ENCODE results near the gene FOSL2. TPM values are rescaled to one million over a fixed set of nuclear protein-coding genes. Genes with fewer than 3 reads are reported as not detected.

The FOSL2 gene
- total and polyA plus RNA-seq, 10 of the 15 experiments (the other 5 are each of a cell fraction or from before 2014, with no cell fraction given): 0.05 to 1.3 (median 0.34) TPM

DNA sequence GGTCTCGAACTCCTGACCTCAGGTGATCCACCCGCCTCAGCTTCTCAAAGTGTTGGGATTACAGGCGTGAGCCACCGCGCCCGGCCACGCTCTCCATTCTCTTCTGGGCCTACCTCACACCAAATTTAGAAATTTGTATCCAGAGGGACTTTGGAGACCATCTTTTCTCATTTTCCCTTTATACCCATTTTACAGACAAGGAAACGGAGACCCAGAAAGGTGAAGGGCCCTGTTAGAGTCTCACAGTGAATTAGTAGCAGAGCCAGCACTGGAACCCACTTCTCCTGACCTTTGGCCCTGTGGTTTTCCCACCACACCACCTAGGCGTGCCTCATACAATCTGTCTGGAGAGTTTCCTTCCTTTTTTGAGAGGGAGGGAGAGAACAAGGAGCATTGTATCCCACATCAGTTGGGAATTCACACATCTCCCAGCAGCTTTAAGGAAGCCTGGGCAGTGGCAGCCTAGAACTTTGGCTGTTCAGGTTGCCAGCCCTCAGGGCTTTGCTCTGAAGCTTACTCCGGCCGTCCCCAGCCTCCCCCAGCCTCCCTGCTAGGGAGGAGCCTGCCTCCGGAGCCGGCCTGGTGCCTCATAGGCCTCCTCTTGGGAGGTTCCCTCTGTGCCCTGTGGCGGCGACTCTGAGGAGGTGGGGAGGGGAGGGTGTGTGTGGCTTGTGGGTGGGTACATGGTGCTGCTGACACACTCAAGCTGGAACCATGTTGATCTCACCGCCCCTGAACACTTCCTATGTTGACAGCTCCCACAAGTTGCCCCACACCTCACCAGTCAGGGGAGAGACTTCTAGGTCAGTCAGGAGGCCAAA lies 13.8 kb downstream of the FOSL2 start:
- H3K36me3 ChIP-seq (ENCODE audit: control insufficient read depth in 2 of 2, insufficient read depth in 2 of 2, low read length in 1 of 2): no peaks in the 10 kb centered on the region
- ChIA-PET RAD21 (ENCODE audit: unreplicated experiment) (no interaction called here), CTCF (no interaction called here), POLR2A (no interaction called here), SMC1A (ENCODE audit: uncharacterized antibody, unreplicated experiment) (no interaction called here)
- in situ Hi-C loops (cut with MboI) (no loop called here), intact Hi-C loops (cut with micrococcal nuclease; ENCODE audit: unreplicated experiment) (no loop called here)
- no peaks in the 10 kb centered on the region for H4K20me1 ChIP-seq (ENCODE audit: control insufficient read depth, insufficient read depth)
- TF ChIP-seq HDAC2 (IDR thresholded peaks at IDR 0.05): no peak
- TF ChIP-seq LARP7 (IDR thresholded peaks at IDR 0.05): no peak
- TF ChIP-seq, protein P1, sequence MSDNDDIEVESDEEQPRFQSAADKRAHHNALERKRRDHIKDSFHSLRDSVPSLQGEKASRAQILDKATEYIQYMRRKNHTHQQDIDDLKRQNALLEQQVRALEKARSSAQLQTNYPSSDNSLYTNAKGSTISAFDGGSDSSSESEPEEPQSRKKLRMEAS (IDR thresholded peaks at IDR 0.05; ENCODE audit: low read depth, low read length): no peak
- TF ChIP-seq CHD1 (IDR thresholded peaks at IDR 0.05; ENCODE audit: low read depth, low read length): no peak
- no peak for TF ChIP-seq CBX3 (IDR thresholded peaks at IDR 0.05; ENCODE audit: borderline replicate concordance, low read depth)
- no peak for TF ChIP-seq ZBTB11 (CRISPR knock-in tag; IDR thresholded peaks at IDR 0.05)
- no peak for TF ChIP-seq CBX5 (IDR thresholded peaks at IDR 0.05; ENCODE audit: low read depth)
- no peak for TF ChIP-seq SREBF1 (IDR thresholded peaks at IDR 0.05; ENCODE audit: low read length)
- TF ChIP-seq IRF4 (IDR thresholded peaks at IDR 0.05; ENCODE audit: low read depth, low read length): no peak
- TF ChIP-seq SMAD5 (IDR thresholded peaks at IDR 0.05; ENCODE audit: low read depth): no peak
- TF ChIP-seq PRDM15 (CRISPR knock-in tag; IDR thresholded peaks at IDR 0.05): no peak
- no peak for TF ChIP-seq EGR1 (IDR thresholded peaks at IDR 0.05; ENCODE audit: borderline replicate concordance in 1 of 2, low read depth in 2 of 2, low read length in 2 of 2)
- TF ChIP-seq EED (IDR thresholded peaks at IDR 0.05; ENCODE audit: low read depth): no peak
- TF ChIP-seq POLR2AphosphoS2 (IDR thresholded peaks at IDR 0.05; ENCODE audit: low read depth, low read length): no peak
- no peak for TF ChIP-seq SUPT20H (IDR thresholded peaks at IDR 0.05; ENCODE audit: borderline replicate concordance, control insufficient read depth, low read depth, low read length)
- H3K4me1 ChIP-seq (ENCODE audit: control insufficient read depth, insufficient read depth, low read length): no peaks in the 10 kb centered on the region
- H3K4me3 ChIP-seq: no peak overlapping the region
- H3K27me3 ChIP-seq (replicated peaks in 1 of 2; ENCODE audit: control insufficient read depth in 2 of 2, insufficient read depth in 2 of 2, low read length in 1 of 2): no peaks in the 10 kb centered on the region
- BruUV-seq (replicated peaks): no TSS peak
- H3K79me2 ChIP-seq (ENCODE audit: control insufficient read depth, insufficient read depth, low read length): no peaks in the 10 kb centered on the region
- H3K27ac ChIP-seq (ENCODE audit: control insufficient read depth, insufficient read depth): no peak overlapping the region
- no peaks in the 10 kb centered on the region for H3K9me3 ChIP-seq (replicated peaks; ENCODE audit: control insufficient read depth, insufficient read depth, low read length)
- DNase-seq (ENCODE audit: low read depth, low spot score) (no peak), FAIRE-seq (no peak), ATAC-seq (no peak)
- no peak overlapping the region for H3K4me2 ChIP-seq (ENCODE audit: control insufficient read depth, insufficient read depth)
- no peak overlapping the region for H3K9ac ChIP-seq (ENCODE audit: control insufficient read depth, insufficient read depth, low read length)
- 82% methylated on average over 16 of the region's 16 CpGs for WGBS (ENCODE audit: insufficient coverage, insufficient replicate concordance, low lambda C conversion rate, missing lambda C conversion rate)
- H2AFZ ChIP-seq (ENCODE audit: control insufficient read depth, low read depth, low read length): no peak overlapping the region

All from GM12878 (cell line).